GM13976 (cell line): Measurements from ENCODE around the gene CEP55.

ENCODE experiments used
- DNase-seq: peaks from one replicate; pipeline ENCODE4 v3.0.0; 2012; ENCODE audit warnings: low spot score
- in situ Hi-C: fragments of 300-500 bp; cut with MboI; formaldehyde crosslinking; loops from one replicate; pipeline ENCODE4 v1.12.0; 2022; ENCODE audit warnings: low sequenced_read_pairs, mixed read lengths, inconsistent platforms; ENCODE audit not compliant: unreplicated experiment
- TF ChIP-seq, protein P1 (sequence below): IDR thresholded peaks from 2 replicates; pipeline ENCODE4 v1.5.1; 2012; ENCODE audit warnings: borderline replicate concordance, mild to moderate bottlenecking; ENCODE audit not compliant: insufficient read depth; ENCODE audit errors: extremely low read depth, missing control alignments, control extremely low read depth

The CEP55 gene

DNA sequence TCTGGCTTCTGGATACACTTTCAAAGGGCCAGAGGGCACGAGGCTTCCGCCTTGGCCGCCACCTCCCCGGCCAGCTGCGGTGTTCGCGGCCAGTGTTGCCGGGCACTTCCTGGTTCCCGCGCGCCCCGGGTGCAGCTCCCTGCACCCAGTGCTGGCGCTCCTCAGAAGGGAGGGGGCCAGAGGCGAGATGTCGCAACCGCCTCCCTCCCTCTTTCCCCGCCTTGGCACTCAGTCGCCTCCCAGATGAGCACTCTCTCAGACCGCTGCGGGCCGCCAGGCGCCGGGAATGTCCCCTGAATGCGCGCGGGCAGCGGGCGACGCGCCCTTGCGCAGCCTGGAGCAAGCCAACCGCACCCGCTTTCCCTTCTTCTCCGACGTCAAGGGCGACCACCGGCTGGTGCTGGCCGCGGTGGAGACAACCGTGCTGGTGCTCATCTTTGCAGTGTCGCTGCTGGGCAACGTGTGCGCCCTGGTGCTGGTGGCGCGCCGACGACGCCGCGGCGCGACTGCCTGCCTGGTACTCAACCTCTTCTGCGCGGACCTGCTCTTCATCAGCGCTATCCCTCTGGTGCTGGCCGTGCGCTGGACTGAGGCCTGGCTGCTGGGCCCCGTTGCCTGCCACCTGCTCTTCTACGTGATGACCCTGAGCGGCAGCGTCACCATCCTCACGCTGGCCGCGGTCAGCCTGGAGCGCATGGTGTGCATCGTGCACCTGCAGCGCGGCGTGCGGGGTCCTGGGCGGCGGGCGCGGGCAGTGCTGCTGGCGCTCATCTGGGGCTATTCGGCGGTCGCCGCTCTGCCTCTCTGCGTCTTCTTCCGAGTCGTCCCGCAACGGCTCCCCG lies 70.2 kb downstream of the CEP55 start, which contains the start of gene FFAR4:
TSS of gene FFAR4 (plus strand) at position 231 of the 842 bp plus-strand sequence. CDS start at position 287, 56 bp downstream.
- no peak for DNase-seq
- TF ChIP-seq, protein P1, sequence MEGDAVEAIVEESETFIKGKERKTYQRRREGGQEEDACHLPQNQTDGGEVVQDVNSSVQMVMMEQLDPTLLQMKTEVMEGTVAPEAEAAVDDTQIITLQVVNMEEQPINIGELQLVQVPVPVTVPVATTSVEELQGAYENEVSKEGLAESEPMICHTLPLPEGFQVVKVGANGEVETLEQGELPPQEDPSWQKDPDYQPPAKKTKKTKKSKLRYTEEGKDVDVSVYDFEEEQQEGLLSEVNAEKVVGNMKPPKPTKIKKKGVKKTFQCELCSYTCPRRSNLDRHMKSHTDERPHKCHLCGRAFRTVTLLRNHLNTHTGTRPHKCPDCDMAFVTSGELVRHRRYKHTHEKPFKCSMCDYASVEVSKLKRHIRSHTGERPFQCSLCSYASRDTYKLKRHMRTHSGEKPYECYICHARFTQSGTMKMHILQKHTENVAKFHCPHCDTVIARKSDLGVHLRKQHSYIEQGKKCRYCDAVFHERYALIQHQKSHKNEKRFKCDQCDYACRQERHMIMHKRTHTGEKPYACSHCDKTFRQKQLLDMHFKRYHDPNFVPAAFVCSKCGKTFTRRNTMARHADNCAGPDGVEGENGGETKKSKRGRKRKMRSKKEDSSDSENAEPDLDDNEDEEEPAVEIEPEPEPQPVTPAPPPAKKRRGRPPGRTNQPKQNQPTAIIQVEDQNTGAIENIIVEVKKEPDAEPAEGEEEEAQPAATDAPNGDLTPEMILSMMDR: no peak
- in situ Hi-C loops: no loop called here

DNA sequence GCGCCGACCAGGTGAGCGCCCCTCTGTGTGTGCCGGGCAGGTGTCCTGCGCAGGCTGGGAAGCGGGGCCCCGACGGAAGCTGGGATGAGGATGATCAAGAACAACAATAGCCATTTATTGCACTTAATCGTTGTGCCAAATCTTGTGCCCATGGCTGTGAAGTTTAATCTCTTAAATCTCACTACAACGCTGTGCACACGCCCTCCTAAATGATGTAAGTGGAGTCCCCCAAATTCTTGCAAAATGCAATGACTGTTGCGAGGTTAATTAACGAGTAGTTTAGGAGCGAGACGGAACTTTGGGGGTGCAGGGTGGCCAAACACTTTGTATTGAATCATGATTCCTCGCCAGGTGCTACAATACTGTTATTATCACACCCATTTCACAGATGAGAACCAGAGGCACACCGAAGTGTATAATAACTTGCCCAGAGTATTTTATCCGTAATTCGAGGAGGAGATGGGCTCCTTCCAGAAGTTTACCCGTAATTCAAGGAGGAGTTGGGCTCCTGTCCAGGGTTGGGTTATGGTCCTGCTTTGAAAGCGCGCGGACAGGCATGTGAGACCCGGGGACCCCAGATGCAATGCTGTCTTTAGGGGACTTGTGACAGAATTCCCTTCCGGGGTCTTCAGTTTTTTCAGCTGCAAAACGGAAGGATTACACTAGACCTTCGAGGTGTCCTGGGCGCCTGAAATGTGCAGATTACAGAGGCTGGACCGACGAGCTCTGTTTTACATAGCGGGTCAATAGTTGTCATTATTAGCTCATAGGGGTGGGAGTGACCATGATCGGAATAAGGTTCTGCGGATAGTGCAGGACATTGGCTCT lies 71.1 kb downstream of the CEP55 start:
- in situ Hi-C loops: no loop called here
- TF ChIP-seq, protein P1: no peak

DNA sequence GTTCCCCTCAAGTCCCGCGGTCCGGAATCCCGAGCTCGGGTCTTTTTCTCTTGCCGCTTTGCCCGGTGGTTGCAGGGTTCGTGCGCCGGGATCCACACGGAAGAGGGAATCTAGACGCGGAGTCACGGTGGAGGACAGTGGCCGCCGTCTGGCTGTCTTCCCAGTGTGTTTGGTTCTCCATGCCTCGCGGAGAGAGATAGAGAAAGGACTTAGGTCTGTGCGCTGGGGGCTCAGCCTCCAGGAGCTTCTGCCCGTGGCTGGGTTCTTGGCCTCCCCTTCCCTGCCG lies 71.6 kb downstream of the CEP55 start:
- in situ Hi-C loops: no loop called here
- TF ChIP-seq, protein P1: no peak
- DNase-seq: no peak

More for the DNA sequence above, 71.1 kb downstream of the CEP55 start:
- DNase-seq: no peak

DNA sequence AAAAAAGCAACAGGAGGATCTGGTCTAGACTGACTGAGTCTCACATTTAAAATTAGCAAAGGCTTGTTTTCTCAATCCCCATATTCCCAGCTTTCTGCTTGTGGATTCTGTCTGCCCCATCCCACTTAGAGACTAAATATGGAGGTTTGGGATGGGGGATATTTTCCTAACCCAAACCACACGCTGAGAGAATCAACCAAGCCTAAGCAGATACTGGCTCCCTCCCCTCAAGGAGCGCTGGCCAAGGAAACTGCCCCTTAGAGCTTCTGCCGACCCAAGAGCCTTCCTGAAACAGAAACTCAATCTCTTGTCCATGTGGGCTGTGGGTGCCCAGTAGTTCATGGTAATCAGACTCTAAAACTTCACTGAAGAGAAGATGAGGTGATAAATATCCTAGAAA lies 74.0 kb downstream of the CEP55 start:
- TF ChIP-seq, protein P1: no peak
- DNase-seq: no peak
- in situ Hi-C loops: no loop called here

DNA sequence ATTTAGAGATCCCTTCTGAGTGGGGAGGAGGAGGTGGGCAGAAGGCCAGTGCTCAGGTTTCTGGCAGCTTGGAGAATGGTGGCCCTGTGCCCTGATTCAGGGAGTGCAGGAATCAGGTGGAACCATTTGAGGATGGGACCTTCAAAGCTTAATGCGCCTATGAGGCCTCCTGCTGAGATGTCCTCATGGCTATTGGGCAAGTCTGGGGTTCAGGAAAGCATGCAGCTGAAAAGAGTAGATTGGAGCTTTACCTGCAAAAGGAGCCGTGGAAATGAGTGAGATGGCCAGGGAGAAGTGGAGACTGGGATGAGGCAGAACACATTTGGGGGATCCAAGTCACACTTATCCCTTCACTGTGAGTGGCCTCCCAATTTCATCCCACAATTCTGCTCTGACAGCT lies 76.2 kb downstream of the CEP55 start:
- no peak for DNase-seq
- TF ChIP-seq, protein P1: no peak
- in situ Hi-C loops: no loop called here

DNA sequence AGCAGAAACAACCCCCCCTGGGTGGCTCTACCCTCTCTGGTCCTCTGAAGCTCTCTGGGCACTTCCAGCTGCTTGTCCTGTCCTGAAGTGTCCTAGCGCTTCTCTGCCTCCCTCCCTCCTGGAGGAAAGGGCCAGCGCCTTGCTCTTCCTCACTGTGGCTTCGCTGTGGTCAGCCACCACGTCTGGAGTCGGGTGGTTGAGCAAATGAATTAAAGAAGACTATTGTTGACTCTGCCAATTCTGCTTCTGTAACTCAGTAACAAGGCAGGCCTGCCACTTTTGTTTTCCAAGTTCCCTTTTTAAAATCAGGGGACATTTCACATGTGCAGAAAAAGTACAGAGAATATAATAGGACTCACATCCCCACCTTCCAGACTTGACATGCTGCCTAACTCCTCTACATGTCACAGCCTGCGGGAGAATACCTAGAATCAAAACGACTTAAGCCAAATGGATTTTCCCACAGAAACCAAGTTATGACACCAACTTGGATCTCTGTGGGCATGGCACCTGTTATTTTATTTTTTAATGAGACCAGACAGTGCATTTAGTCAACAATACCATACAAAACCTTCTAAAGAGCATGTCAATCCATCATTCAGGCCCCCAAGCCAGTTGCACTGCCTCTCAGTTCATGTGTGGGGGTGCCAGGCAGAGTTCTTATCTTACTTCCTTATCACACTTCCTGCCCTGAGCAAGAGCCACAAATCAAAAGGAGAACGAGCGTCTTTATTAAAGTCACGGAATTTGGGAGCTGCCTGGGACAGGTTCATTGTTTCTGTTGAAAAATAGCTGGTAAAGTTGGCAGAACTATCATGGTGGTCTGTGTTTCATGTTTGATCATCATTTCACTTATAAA lies 76.9 kb downstream of the CEP55 start:
- in situ Hi-C loops: no loop called here
- TF ChIP-seq, protein P1: no peak
- DNase-seq: no peak
